NCI-H524 (cell line): ENCODE measurements around the gene EPS8L3.
"Not testable (repeated sequence)": the region's sequence is repeated elsewhere in the genome, so short reads cannot be mapped to it uniquely, and the experiment has no call there.

Experiments
- DNase-seq, 2 experiments: peaks; one replicate each; lab custom pipeline; 2025; lab: John Stamatoyannopoulos, UW

EPS8L3 gene

DNA sequence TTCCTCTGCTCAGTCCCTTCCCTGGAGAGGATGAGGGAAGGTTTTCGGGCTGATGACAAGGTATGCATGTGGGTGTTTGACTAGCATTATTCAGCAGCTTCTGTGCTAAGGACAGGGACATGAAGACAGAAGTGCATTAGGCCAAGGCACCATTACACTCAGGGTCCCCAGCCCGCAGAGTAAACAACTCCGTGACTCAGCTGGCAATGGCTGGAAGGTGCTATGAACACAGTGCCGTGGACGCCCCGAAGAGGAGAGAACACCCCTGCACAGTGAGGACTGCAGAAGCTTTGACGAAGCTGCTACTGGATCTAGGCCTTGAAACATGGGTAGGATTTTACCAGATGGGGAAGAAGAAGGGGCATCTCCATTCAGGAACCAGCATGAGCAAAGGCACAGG is 13.7 kb upstream of the EPS8L3 start:
- DNase-seq, result no peak

DNA sequence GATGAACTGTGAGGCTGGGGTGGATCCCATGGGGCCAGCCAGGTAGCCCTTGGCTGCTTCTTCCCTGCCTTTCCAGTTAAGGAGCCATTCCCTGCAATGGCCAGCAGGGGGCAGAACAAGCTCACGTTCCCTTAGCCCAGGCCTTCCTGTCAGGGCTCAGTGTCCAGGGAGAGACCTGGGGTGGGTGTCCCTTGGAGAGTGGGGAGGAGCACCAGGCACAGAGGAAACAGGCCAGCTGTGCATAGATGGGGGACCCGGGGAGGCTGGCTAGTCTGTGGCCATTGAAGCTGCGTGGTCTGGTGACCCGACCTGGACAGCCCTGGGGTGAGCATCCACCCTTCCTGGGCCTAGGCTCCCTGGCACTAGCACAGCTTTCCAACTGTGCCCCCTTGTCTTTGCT is 13.2 kb upstream of the EPS8L3 start:
- DNase-seq, result peak; percentile 50 to 70

DNA sequence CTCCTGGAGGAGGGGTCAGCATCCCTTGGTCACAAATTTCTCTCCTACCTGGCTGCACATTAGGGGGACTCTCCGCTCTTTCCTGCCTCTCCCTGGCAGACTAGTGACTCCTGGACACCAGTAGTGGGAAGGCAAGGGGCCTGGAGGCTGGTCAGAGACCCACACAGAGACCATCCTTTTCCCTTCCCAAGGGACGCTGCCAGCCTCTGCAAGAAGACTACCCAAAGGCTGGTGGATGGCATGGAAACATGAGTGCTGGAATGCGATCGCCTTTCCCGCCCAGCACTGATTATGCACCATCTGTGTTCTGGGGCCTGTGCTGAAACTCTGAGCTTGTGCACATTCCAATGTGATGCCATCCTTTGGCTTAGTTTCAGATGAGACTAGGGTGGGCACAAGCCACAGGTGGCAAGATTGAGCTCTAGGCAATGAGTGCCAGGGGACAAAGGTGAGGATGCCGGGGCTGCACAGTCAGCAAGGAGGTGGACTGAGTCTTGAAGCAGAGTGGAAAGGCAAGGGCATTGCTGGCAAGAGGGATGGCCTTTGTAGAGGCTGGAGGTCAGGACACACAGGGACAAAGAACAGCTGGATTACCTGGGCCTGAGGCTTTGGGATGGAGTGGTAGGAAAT is 12.6 kb upstream of the EPS8L3 start:
- peak in 1 of 2 experiments; percentile 43 for DNase-seq

DNA sequence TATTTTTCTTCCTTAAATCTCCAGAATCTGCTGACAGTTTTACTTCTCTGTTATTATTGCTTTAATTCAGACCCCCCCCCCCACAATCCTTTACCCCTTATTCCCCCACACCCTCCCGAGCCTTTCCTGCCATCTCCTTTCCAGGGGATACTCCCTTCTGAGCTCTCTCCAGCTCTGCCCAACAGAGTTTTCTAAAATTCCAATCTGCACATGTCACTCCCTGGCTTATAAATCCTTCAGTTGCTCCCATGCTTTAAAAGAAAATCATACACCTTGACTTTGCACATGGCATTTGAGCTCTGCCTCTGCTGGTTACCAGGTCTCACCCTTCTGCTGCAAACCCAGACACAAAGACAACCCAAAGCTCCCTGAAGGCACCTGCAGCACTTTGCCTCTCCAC is 11.7 kb upstream of the EPS8L3 start:
- no peak for DNase-seq

DNA sequence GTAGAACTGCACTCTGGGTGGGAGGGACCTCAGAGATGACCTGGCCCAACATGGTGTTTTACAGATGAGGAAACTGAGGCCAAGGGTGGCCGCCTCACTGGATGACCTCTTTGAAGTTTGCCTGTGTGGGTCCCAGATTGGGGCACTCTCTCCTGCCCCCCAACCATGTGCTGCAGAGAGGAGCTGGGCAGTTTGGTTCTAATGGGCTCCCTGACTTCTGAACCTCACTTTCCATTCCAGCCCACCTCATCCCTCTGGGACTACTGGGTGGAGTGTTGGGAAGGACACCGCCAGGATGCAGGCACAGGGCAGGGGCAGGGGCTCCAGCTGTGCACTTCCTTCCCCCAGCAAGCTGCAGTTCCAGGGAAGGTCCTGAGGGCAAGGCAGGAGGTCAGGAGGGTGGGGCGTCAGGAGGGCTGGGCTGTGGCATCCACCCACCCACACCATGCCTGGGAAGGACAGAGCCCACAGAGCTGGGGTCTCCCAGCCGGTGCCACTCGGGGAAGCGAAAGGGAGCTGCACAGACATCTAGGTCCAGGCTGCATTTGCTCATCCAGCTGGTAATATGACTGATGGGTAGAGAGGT is 10.3 kb upstream of the EPS8L3 start:
- DNase-seq, result no peak

DNA sequence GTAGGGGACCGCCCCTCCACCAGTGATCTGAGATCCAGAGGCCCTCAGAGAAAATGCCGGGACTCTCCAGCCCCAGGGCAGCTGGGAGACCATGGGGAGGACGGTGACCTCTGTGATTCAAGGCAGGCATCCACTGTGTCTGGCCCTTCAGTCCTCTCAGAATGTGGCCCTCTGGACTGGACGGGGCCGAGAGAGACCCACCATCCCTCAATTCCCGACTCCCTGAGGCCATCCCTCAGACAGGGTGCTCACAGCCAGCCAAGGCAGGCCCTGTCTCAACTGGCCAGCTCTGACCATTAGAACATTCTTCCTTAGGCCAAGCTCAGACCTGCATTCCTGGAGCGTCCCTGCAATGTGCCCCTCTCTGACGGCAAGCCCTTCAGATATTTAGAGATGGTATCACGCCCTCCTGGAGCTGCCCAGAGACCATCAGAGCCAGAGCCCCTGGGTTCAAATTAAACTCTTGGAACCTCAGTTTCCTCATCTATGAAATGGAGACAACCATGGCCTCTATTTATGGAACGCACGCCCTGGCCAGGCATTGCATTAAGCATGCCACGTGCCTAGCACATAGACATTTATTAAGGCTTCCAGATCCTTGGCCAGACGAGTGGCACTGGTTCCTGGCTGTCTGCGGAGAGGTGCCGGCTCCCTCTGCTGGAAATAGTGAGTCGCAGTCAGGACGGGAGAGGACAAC is 9.6 kb upstream of the EPS8L3 start:
- peak; percentile 51 to 81 for DNase-seq

DNA sequence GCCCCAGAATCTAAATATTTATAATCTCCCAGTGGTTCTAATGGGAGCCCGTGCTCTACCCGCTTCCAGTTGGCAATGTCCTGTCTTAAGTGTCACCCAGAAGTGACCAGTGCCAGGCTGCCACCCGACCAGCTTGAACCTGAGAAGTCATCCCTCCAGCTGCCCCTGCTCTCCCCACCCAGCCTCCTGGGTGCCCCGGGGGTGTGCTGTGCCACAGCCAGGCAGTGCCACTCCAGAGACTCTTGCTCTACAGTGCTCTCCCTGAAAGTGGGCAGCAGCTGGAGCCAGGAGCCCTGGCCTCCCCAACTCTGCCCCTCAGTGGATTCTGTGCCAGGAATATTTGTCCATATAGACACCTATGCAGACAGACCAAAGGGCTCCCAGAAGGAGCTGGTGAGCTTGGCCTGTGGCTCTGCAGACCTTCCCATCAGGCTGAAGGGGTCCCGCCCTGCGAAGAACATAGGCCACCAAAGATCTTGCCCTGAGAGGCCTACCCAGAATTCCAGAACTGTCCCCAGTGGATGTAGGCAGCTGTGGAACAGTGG is 9.0 kb upstream of the EPS8L3 start:
- DNase-seq, result no peak

DNA sequence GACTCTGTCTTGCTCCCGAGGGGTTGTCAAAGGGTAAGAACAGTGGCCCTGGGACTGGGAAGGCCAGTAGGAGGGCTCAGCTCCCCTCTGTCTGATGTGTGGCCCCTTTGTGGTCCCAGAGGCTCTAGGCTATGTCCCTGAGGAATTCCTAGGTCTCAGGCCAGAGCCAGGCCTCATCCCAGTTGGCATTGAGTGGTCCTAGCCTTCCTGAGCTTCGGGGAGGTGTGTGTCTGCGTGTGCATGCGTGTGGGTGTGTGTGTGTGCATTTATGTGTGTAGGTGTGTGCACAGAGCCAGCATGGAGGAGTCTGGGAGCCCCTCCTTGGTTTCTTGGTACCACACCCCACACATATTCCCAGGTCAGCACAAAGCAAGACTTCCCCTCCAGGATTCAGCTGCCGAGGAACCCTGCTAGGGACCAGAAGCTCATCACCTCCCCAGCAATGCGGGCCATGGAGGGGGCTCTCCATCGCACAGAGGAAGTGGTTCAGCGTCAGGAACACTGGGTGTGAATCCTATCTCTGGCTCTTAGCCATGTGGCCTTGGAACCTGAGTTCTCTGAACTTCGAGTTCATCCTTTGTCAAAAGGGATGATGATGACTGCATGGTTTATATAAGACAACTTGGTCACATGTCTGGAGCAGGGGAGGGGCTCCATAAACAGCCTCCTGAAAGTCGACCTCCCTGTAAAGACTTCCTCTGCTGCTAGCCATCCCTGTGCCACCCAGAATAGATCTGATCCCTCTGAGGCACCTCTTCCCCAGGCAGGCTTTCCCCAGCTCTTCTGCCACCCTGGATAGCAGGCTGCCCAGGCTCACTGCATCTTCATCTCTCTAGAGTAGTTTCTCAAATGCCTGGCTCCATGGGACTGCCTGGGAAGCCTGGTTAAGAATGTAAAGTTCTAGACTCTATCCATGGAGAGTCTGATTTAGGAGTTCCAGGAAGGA is 8.3 kb upstream of the EPS8L3 start:
- DNase-seq, result no peak

DNA sequence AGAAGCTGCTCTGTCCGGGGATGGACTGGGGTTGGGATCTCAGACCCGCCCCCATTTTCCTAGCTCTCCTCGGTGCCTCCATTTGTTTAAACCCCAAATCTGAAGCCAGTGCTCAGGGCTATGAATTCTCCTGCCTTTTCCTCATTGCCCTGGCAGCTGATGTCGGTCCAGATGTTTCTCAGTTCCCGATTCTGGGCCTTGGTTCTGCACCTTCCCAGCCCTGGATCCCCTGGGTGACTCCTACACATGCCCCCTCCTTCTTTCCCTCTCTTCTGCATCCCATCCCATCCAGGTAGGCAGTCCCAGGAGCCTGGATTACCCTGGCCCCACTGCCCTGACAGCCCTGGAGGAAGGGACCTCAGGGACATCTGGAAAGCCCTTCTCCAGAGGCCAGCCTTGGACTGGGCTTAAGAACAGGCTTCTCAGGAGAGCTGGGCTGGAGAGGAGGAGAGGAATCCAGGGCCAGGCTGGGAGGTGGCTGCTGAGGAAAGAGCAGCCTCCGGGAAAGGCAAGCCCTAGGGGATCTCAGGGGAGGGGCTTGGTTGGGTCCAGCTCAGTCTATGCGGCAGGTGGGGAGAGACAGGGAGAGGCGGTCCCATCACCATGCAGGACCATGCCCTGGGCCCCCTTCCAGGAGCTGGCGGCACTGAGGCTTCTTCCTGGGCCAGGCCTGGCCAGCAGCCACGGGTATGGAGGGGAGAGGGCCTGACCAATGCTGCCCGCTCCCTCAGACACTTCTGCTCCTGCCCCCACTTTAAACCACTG is 6.8 kb upstream of the EPS8L3 start:
- DNase-seq, result no peak

DNA sequence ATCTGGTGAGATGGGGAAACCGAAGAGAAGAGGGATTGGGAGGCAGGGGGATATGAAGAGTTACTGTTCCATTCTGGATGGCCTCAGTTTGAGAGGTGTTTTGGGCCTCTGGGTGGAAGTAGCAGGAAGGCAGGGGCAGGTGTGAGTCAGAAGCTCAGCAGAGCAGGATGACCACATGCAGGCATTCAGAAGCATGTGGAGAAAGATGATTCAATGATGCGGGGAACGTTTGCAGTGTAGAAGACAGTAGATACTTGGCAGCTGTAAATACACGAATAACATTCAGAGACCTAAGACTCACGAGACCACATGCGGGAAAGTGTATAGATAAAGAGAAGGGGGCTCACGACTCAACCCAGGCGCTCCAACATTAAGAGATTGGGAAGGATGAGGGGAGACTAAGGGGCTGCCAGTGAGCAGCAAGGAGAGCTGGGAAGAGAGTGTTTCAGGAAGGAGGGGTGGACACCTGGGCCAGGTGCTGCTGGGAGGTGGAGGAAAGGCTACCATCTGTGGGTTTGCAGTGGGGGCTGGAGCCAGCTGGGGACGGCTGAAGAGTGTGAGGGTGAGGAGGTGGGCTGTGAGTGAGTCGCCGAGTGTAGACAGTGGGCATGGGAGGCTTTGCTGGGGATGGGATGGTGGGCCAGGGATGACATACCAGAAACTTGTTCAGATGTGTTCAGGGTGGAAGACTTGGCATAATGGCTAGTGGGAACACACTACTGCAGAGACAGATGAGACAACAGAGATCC is 5.8 kb upstream of the EPS8L3 start:
- DNase-seq, result no peak

DNA sequence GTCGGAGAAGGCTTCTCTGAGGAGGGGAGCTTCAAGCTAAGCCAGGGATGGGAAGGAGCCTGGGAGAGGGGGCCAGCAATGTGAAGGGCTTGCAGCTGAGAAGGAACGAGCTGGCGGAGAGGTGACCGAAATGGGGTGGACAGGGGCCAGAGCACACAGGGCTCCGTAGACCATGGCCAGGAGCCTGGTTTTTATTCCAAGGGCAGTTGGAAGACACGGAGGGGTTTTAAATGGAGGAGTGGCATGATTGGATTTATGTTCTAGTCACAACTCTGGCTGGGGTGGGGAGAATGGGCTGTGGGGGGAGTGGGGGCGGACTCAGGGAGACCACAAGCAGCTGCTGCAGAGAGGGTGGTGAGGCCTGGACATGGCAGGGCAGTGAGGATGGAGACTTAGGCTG is 5.1 kb upstream of the EPS8L3 start:
- DNase-seq, result no peak

DNA sequence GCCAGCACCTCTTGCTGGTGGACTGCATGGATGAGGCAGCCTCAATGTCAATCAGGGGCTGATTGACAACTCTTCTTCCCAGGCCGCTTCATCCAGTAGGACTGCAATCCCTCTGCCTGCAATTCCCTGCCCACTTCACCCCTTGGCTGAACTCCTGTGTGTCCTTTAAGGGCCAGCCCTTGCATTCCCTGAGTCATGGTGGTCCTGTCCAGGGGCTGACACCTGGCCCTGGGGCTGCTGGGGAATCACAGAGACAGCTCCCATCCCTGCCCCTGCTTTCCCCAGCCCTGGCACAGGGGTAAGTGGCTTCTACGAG is 4.6 kb upstream of the EPS8L3 start:
- DNase-seq, result no peak

DNA sequence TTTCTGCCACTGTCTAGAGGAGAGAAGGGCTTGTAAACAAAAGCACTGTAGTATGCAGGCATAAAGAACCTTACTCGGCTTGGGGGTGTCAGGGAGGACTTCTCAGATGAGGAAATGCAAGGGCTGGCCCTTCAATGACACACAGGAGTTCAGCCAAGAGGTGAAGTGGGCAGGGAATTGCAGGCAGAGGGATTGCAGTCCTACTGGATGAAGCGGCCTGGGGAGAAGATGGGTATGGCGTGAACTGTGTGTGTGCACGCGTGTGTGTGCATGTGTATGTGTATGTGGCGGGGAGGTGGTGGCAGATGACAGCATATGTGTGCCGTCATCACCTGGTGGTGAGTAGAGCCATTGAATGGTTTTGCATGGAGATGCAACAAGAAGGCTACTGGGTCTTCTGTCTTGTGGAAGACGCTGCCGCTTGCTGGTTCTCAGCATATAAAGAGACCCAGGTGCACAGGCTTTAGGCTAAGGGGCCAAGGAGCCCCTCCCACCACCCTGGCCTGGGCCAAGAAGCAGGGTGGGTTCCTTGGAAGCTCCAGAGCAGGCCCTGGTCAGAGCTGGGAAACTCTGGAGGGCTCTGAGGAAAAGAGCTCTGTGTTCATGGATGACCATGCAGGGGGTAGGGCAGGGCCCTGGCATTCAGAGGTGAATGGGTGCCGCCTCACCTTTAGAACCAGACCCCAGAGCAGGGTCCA is 4.1 kb upstream of the EPS8L3 start:
- DNase-seq, result no peak

DNA sequence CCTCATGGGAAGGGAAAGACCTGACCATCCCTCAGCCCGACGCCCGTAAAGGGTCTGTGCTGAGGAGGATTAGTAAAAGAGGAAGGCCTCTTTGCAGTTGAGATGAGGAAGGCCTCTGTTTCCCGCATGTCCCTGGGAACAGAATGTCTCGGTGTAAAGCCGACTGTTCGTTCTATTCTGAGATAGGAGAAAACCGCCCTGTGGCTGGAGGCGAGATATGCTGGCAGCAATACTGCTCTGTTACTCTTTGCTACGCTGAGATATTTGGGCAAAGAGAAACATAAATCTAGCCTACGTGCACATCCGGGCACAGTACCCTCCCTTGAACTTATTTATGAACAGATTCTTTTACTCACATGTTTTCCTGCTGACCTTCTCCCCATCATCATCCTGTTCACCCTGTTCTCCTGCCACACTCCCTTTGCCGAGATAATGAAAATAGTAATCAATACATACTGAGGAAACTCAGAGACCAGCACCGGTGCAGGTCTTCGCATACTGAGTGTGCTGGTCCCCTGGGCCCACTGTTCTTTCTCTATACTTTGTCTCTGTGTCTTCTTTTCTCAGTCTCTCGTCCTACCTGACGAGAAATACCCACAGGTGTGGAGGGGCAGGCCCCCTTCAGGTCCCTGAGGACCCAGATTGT is 3.4 kb upstream of the EPS8L3 start:
- DNase-seq, result not testable (repeated sequence)

DNA sequence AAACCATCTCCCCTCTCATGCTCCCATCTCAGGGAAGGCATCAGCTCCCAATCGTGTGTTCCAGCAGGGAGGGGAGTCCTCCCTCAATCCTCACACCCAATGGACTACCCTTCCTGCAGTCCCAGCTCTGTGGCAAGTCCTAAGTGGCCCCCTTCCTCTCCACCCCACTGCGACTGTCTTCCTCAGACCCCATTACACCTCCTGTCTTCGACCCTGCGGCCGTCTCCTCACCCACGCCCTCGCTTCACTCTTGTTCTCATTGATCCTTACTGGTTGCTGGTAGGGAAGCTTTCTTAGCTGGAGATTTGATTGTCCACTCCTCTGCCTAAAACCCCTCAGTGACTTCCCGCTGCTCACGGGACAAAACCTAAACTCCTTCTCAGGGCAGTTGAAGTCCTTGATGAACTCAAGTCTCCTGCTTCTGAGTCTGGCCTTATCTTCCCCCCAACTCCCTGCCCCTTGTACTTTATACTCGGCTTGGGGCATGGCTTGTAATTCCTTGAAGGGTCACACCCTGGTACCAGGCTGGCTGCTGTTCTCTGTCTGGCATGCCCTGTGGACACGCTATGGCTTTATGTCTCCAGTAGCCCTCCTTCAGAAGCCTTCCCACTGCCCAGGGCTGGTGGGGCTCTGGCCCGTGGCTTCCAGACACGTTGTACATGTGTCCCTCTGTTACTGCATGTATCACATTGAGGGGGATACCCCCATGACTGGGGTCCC is 2.3 kb upstream of the EPS8L3 start:
- no peak for DNase-seq

DNA sequence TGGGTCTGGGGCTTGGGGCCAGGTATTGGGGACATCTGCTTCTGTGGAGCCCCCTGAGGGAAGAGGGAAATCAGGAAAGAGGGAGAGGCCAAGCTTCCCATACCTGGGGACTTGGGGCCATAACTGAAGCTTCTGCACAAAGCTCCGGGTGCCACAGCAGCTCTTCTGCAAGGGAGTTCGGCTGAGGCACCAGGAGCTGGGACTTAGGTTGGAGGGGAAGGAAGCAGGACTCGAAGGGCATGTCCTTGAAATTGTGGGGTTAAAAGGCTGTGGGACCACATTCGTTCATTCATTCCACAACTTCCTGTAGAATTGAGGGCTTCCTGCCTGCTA is 1.7 kb upstream of the EPS8L3 start:
- DNase-seq, result no peak

DNA sequence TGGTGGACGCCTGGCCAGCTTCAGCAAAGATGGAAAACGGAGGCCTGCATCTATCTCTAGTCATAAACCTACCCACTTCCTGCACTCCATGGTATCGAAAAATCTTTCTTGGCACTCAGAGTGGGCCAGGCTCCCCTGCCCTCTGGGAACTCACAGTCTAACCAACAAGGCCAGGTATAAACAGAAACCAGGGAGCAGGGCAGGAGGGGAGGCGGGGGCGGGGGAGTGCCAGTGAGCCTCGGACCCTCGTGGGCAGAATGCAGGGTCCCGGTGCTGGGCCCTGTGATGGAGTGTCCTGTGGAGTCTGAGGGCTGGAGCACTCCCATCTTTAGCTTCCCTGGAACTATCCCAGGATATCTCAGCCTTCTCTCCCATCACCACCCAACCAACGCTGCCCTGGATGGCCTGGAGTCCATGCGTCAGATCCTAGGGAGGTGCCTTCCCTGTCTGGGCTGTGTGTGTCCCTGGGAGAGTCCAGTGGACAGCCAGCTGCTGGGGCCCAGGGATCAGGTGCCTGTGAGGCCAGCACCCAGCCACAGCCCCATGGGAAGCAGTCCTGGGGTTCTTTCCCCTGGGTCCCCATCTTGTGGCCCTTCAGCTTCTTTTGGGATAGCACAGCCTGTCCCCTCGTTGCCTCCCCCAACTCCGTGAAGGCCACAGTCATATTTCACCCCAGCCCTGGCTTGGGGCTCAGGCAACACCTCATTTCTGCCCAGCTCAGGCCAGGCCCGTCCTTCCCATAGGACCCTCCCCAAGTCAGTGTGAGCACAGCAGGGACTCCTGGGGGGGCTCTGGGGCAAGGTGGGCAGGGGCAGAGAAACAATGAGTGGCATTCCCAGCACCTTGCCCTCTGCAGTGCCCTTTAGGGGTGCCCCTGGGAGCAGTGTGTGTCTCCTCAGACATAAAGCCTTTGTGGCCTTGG is 1.1 kb upstream of the EPS8L3 start:
- no peak for DNase-seq
